PC-3 (cell line): Measurements from ENCODE around the gene MGAT5.

Experiments used
- CTCF ChIP-seq: fragments of 300-600 bp; sonication (generic); conservative IDR thresholded peaks from 2 replicates; pipeline ENCODE4 v1.5.1; 2017; ENCODE audit warnings: antibody characterized with exemption, low read depth, mild to moderate bottlenecking, low read length
- EZH2 ChIP-seq: fragments of 300-600 bp; sonication (generic); IDR thresholded peaks from one replicate; pipeline ENCODE4 v1.6.1; 2017; ENCODE audit warnings: antibody characterized with exemption, mild to moderate bottlenecking, low read length; ENCODE audit not compliant: unreplicated experiment

DNA sequence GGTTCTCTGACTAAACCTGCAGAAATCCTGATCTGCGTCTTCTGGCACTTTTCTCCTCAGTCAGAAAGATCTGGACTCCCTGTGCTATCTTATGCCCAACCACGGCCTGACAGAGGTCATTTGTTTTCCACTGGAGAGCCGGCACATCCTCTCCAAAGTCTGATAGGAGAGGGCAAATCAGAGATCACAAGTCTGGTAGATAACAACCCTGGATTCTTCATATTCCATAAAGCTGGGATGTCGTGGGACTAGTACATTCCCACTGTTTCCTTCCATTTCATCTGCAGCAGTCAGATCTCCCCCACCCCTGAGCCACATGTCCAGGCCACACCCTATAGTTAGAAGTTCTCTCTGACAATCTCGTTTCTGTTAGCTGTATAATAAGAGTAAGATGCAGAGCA is 157.0 kb downstream of the MGAT5 start:
- no peak for TF ChIP-seq EZH2
- TF ChIP-seq CTCF, result no peak
